GM21367 (cell line): Measurements from ENCODE around the gene LAMC1.
"Not testable (repeated sequence)": the region's sequence is repeated elsewhere in the genome, so short reads cannot be mapped to it uniquely, and the experiment has no call there.

ENCODE experiments used
- ATAC-seq: cut with Tn5 transposase; IDR thresholded peaks from one replicate; pipeline ENCODE4 v1.9.1; 2021; ENCODE audit not compliant: unreplicated experiment

Gene LAMC1

GRCh38 chr1:183144752-183145151, 121.5 kb downstream of the LAMC1 start:
- ATAC-seq, result no peak

- no peak for ATAC-seq
These were observed 124.5 kb downstream of the LAMC1 start for GRCh38 chr1:183147735-183148134.

- ATAC-seq, result no peak
These were observed 125.4 kb downstream of the LAMC1 start for GRCh38 chr1:183148599-183148998.

GRCh38 chr1:183149273-183149672, 126.1 kb downstream of the LAMC1 start:
- ATAC-seq, result no peak

GRCh38 chr1:183150032-183150431, 126.8 kb downstream of the LAMC1 start:
- ATAC-seq, result not testable (repeated sequence)

GRCh38 chr1:183150445-183150844, 127.2 kb downstream of the LAMC1 start:
- ATAC-seq, result no peak

- no peak for ATAC-seq
These were observed 129.0 kb downstream of the LAMC1 start for GRCh38 chr1:183152180-183152579.

GRCh38 chr1:183155939-183156338, 132.7 kb downstream of the LAMC1 start:
- no peak for ATAC-seq

- ATAC-seq, result no peak
These were observed 136.7 kb downstream of the LAMC1 start for GRCh38 chr1:183159960-183160359.

GRCh38 chr1:183161391-183161790, 138.2 kb downstream of the LAMC1 start:
- ATAC-seq, result no peak

GRCh38 chr1:183163316-183163715, 140.1 kb downstream of the LAMC1 start:
- no peak for ATAC-seq

- ATAC-seq, result no peak
These were observed 141.1 kb downstream of the LAMC1 start for GRCh38 chr1:183164340-183164739.

GRCh38 chr1:183164963-183165362, 141.7 kb downstream of the LAMC1 start:
- no peak for ATAC-seq

GRCh38 chr1:183165456-183165855, 142.2 kb downstream of the LAMC1 start:
- ATAC-seq, result no peak

- ATAC-seq, result no peak
These were observed 143.2 kb downstream of the LAMC1 start for GRCh38 chr1:183166454-183166853.

GRCh38 chr1:183167676-183168075, 144.5 kb downstream of the LAMC1 start:
- ATAC-seq, result no peak

GRCh38 chr1:183168308-183168707, 145.1 kb downstream of the LAMC1 start:
- no peak for ATAC-seq

- no peak for ATAC-seq
These were observed 150.6 kb downstream of the LAMC1 start for GRCh38 chr1:183173828-183174227.

GRCh38 chr1:183175631-183176030, 152.4 kb downstream of the LAMC1 start:
- no peak for ATAC-seq

- no peak for ATAC-seq
These were observed 155.3 kb downstream of the LAMC1 start for GRCh38 chr1:183178545-183178944.

- ATAC-seq, result no peak
These were observed 155.8 kb downstream of the LAMC1 start for GRCh38 chr1:183179033-183179432.

GRCh38 chr1:183180218-183180617, 157.0 kb downstream of the LAMC1 start:
- ATAC-seq, result no peak

GRCh38 chr1:183180634-183181056, 157.4 kb downstream of the LAMC1 start:
- ATAC-seq, result no peak
